Brain microvascular endothelial cell (primary cell): ENCODE measurements around the gene BACH2.

ENCODE experiments used
- DNase-seq: peaks from one replicate; pipeline ENCODE4 v3.0.0-alpha.2; 2020
- H3K27ac ChIP-seq: fragments of 250-450 bp; sonication (Bioruptor Pico); 2 replicates; pipeline ENCODE4 v1.5.1; 2020; ENCODE audit warnings: mild to moderate bottlenecking, moderate library complexity
- H3K27me3 ChIP-seq: fragments of 250-450 bp; sonication (Bioruptor Pico); replicated peaks from 2 replicates; pipeline ENCODE4 v1.5.1; 2020; ENCODE audit warnings: mild to moderate bottlenecking
- H3K36me3 ChIP-seq: fragments of 250-450 bp; sonication (Bioruptor Pico); replicated peaks from 2 replicates; pipeline ENCODE4 v1.5.1; 2020; ENCODE audit warnings: mild to moderate bottlenecking
- H3K4me3 ChIP-seq: 2 replicates; pipeline ENCODE4 v1.5.1; 2011; ENCODE audit warnings: low read depth, mild to moderate bottlenecking, control low read depth, low read length, moderate library complexity
- in situ Hi-C: cut with HindIII; loops from 2 replicates; pipeline ENCODE4 v1.10.0; 2017; ENCODE audit warnings: low sequenced_read_pairs, low pct_ligation_motif_present
- TF ChIP-seq, protein P1 (sequence below): IDR thresholded peaks from 2 replicates; pipeline ENCODE4 v1.5.1; 2011; ENCODE audit warnings: low read depth, mild to moderate bottlenecking, moderate library complexity, low read length, control low read depth, inconsistent platforms; ENCODE audit errors: missing control alignments

BACH2 gene

DNA sequence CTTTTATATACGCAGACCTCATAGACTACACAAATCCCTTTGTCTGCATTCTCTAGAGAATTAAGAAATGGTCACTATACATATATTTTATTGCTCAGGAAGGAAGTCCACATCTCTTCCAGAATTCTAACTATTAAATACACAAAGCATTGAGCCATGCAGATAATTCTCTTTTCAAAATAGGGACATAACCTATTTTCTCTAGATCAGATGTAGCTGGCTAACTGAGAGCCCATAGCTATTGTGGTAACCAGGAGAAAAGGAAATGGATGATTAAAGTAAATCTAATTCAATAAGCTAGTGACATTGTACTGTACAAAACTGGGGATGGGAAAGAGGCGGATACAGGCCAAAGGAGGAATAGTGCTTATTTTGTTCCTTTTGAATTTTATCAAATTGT is 137.2 kb downstream of the BACH2 start:
- Histone ChIP-seq H3K4me3 (no peak overlapping the region), H3K27me3 (no peaks in the 10 kb centered on the region), H3K36me3 (no peaks in the 10 kb centered on the region), H3K27ac (no peak overlapping the region)
- TF ChIP-seq, protein P1, sequence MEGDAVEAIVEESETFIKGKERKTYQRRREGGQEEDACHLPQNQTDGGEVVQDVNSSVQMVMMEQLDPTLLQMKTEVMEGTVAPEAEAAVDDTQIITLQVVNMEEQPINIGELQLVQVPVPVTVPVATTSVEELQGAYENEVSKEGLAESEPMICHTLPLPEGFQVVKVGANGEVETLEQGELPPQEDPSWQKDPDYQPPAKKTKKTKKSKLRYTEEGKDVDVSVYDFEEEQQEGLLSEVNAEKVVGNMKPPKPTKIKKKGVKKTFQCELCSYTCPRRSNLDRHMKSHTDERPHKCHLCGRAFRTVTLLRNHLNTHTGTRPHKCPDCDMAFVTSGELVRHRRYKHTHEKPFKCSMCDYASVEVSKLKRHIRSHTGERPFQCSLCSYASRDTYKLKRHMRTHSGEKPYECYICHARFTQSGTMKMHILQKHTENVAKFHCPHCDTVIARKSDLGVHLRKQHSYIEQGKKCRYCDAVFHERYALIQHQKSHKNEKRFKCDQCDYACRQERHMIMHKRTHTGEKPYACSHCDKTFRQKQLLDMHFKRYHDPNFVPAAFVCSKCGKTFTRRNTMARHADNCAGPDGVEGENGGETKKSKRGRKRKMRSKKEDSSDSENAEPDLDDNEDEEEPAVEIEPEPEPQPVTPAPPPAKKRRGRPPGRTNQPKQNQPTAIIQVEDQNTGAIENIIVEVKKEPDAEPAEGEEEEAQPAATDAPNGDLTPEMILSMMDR, result no peak
- no peak for DNase-seq
- in situ Hi-C loops, result no loop called here

DNA sequence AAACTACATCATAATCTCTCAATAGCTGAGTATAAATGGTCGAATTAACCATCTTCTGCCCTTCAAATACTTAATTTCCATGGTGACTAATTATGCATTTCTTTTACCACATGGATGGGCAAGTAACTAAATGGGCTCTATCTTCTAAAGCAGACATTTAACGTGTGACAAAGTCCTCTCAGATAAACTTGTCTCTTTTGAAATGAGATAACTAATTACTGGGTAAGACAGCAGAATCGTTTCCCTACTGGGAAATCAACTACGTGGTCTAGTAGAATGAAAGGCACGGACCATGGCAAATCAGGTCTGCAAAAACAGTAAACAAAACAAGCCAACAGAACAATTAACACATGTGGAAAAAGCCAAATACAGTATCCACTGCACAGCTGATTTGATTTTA is 137.7 kb downstream of the BACH2 start:
- Histone ChIP-seq H3K36me3 (no peaks in the 10 kb centered on the region), H3K27me3 (no peaks in the 10 kb centered on the region), H3K27ac (no peak overlapping the region), H3K4me3 (no peak overlapping the region)
- DNase-seq, result no peak
- in situ Hi-C loops, result no loop called here
- TF ChIP-seq, protein P1, result no peak

DNA sequence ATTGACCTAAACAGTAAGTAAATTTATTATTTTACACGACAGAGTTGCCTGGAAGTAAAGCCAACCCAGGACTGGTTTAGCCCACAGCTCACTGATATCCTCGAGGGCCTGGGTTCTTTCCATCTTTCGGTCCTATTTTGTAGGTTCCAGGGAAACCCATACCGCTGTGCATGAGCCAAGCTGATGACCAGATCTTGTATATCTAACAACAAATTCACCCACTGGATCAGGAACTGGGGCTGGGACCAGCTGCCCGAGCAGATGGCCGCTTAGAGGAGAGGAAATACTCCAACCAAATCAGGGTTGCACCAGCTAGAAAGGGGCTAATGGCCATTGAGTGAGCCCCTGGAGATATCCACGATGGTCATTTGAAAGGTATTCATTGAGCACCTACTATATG is 139.2 kb downstream of the BACH2 start:
- in situ Hi-C loops, result no loop called here
- Histone ChIP-seq H3K4me3 (no peak overlapping the region), H3K36me3 (no peaks in the 10 kb centered on the region), H3K27ac (no peak overlapping the region), H3K27me3 (no peaks in the 10 kb centered on the region)
- TF ChIP-seq, protein P1, result no peak
- no peak for DNase-seq

DNA sequence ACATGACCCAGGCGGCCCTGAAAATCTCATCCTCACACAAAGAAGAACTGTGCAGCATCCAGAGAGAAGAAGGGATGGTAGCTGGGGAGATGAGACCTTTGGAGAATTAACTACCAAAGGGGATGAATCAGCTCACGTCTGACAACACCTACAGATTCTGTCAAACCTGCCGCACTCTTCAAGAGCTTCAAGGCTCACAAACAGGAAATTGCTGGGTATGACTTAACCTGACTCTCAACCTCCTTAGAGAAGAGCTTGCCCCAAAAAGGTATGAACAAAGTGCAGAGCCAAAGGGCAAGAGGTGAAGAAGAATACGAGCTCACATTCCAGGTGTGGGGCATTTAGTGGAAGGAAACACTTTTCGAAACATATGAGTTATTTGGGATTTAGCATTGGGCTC is 139.8 kb downstream of the BACH2 start:
- no peak for DNase-seq
- in situ Hi-C loops, result no loop called here
- TF ChIP-seq, protein P1, result no peak
- Histone ChIP-seq H3K36me3 (no peaks in the 10 kb centered on the region), H3K27ac (no peak overlapping the region), H3K27me3 (no peaks in the 10 kb centered on the region), H3K4me3 (no peak overlapping the region)

DNA sequence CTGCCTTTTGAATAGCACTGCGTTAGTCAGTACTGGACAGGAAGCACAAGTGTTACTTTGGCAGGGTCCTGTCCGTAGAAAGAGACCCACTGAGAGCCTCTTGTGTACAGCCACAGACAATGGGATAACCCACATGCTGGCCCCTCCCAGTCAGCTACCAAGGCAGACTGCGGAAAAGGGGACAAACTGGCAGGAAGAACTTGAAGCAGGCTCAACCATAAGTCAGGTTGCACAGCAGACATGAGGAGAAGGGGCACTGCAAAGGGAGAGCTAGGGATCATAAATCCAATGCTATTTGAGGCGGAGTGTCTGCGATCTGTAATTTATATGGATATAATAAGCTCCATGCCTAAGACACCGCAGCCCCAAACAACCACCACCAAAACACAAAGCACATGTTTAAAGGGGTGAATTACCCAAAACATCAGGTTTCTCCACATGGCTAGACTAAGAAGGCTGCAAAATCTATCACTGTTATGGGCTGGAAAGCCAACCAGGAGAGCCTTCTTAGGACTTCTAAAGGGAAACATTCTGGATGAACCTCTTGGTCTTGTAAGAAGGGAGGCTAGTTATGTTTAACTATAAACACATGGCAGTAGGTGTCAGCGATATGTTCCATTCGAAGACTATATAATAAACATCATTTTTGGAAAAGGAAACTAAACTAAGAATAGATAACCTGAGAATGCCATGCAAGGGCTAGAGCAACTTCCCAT is 141.7 kb downstream of the BACH2 start:
- H3K36me3 ChIP-seq, result no peaks in the 10 kb centered on the region
- in situ Hi-C loops, result no loop called here
- TF ChIP-seq, protein P1, result no peak
- no peaks in the 10 kb centered on the region for H3K27me3 ChIP-seq
- no peak overlapping the region for H3K27ac ChIP-seq
- H3K4me3 ChIP-seq, result no peak overlapping the region
- no peak for DNase-seq
